GM21619 (cell line): ENCODE results near the gene PLA2G2E.

Experiments used
- ATAC-seq: cut with Tn5 transposase; IDR thresholded peaks from one replicate; pipeline ENCODE4 v1.9.1; 2021; ENCODE audit not compliant: unreplicated experiment

Gene PLA2G2E

GRCh38 chr1:19923137-19923952, at the start of gene PLA2G2E:
Gene PLA2G2E, minus strand, starts transcription at chr1:19923617. Its CDS starts 58 bp downstream, at chr1:19923559.
- no peak for ATAC-seq

- no peak for ATAC-seq
Observed at GRCh38 chr1:19971664-19972063, 48.2 kb upstream of the PLA2G2E start.

- ATAC-seq: no peak
Observed at GRCh38 chr1:19969898-19970660, 46.7 kb upstream of the PLA2G2E start.

- no peak for ATAC-seq
Observed at GRCh38 chr1:19967808-19968207, 44.4 kb upstream of the PLA2G2E start.

- ATAC-seq: no peak
Observed at GRCh38 chr1:19964542-19964941, 41.1 kb upstream of the PLA2G2E start.

- no peak for ATAC-seq
Observed at GRCh38 chr1:19963636-19964035, 40.2 kb upstream of the PLA2G2E start.

GRCh38 chr1:19960591-19960990, 37.2 kb upstream of the PLA2G2E start:
- ATAC-seq: no peak

GRCh38 chr1:19957779-19958178, 34.4 kb upstream of the PLA2G2E start:
- ATAC-seq: no peak

GRCh38 chr1:19955534-19956170, 32.2 kb upstream of the PLA2G2E start:
- ATAC-seq: no peak

- ATAC-seq: no peak
Observed at GRCh38 chr1:19954059-19954458, 30.6 kb upstream of the PLA2G2E start.

GRCh38 chr1:19949016-19949415, 25.6 kb upstream of the PLA2G2E start:
- ATAC-seq: no peak

- no peak for ATAC-seq
Observed at GRCh38 chr1:19946971-19947370, 23.6 kb upstream of the PLA2G2E start.

GRCh38 chr1:19946331-19946751, 22.9 kb upstream of the PLA2G2E start:
- no peak for ATAC-seq

- no peak for ATAC-seq
Observed at GRCh38 chr1:19945914-19946313, 22.5 kb upstream of the PLA2G2E start.

- ATAC-seq: no peak
Observed at GRCh38 chr1:19942657-19943056, 19.2 kb upstream of the PLA2G2E start.

- ATAC-seq: no peak
Observed at GRCh38 chr1:19942088-19942487, 18.7 kb upstream of the PLA2G2E start.

- ATAC-seq: no peak
Observed at GRCh38 chr1:19941206-19941568, 17.8 kb upstream of the PLA2G2E start.

GRCh38 chr1:19940486-19941205, 17.2 kb upstream of the PLA2G2E start:
- no peak for ATAC-seq

- no peak for ATAC-seq
Observed at GRCh38 chr1:19938472-19938871, 15.1 kb upstream of the PLA2G2E start.

GRCh38 chr1:19936061-19936750, 12.8 kb upstream of the PLA2G2E start:
- no peak for ATAC-seq

- ATAC-seq: no peak
Observed at GRCh38 chr1:19934336-19934735, 10.9 kb upstream of the PLA2G2E start.
